Upper lobe of left lung (tissue), 4 donors: ENCODE data around the gene DCN.

Experiments
- CTCF ChIP-seq, 6 experiments: fragments of 450-650 bp in 4 of 6; fragments of 200-600 bp in 2 of 6; sonication (generic) in 2 of 6; IDR thresholded peaks; one replicate each; pipeline ENCODE4 v1.5.1; 2016 to 2019; ENCODE audit warnings: antibody characterized with exemption in 6 of 6
- EP300 ChIP-seq, 4 donors: sonication (generic); formaldehyde crosslinking; IDR thresholded peaks; one replicate each; pipeline ENCODE4 v1.5.1; 2017; ENCODE audit warnings: antibody characterized with exemption in 4 of 4, control low read depth in 2 of 4
- POLR2A ChIP-seq, 4 donors: fragments of 450-650 bp; IDR thresholded peaks; one replicate each; pipeline ENCODE4 v1.5.1; 2016 to 2017; ENCODE audit warnings: antibody characterized with exemption in 4 of 4, mild to moderate bottlenecking in 2 of 4

GRCh38 chr12:91176915-91177314, 5.7 kb downstream of the DCN start:
- no peak for TF ChIP-seq CTCF (IDR thresholded peaks at IDR 0.05)
- no peak for TF ChIP-seq EP300 (IDR thresholded peaks at IDR 0.05)
- no peak for TF ChIP-seq POLR2A (IDR thresholded peaks at IDR 0.05)
